ENCODE measurements around the gene STK36.

STK36 gene, protein sequence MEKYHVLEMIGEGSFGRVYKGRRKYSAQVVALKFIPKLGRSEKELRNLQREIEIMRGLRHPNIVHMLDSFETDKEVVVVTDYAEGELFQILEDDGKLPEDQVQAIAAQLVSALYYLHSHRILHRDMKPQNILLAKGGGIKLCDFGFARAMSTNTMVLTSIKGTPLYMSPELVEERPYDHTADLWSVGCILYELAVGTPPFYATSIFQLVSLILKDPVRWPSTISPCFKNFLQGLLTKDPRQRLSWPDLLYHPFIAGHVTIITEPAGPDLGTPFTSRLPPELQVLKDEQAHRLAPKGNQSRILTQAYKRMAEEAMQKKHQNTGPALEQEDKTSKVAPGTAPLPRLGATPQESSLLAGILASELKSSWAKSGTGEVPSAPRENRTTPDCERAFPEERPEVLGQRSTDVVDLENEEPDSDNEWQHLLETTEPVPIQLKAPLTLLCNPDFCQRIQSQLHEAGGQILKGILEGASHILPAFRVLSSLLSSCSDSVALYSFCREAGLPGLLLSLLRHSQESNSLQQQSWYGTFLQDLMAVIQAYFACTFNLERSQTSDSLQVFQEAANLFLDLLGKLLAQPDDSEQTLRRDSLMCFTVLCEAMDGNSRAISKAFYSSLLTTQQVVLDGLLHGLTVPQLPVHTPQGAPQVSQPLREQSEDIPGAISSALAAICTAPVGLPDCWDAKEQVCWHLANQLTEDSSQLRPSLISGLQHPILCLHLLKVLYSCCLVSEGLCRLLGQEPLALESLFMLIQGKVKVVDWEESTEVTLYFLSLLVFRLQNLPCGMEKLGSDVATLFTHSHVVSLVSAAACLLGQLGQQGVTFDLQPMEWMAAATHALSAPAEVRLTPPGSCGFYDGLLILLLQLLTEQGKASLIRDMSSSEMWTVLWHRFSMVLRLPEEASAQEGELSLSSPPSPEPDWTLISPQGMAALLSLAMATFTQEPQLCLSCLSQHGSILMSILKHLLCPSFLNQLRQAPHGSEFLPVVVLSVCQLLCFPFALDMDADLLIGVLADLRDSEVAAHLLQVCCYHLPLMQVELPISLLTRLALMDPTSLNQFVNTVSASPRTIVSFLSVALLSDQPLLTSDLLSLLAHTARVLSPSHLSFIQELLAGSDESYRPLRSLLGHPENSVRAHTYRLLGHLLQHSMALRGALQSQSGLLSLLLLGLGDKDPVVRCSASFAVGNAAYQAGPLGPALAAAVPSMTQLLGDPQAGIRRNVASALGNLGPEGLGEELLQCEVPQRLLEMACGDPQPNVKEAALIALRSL (N-terminal part only)

DNA sequence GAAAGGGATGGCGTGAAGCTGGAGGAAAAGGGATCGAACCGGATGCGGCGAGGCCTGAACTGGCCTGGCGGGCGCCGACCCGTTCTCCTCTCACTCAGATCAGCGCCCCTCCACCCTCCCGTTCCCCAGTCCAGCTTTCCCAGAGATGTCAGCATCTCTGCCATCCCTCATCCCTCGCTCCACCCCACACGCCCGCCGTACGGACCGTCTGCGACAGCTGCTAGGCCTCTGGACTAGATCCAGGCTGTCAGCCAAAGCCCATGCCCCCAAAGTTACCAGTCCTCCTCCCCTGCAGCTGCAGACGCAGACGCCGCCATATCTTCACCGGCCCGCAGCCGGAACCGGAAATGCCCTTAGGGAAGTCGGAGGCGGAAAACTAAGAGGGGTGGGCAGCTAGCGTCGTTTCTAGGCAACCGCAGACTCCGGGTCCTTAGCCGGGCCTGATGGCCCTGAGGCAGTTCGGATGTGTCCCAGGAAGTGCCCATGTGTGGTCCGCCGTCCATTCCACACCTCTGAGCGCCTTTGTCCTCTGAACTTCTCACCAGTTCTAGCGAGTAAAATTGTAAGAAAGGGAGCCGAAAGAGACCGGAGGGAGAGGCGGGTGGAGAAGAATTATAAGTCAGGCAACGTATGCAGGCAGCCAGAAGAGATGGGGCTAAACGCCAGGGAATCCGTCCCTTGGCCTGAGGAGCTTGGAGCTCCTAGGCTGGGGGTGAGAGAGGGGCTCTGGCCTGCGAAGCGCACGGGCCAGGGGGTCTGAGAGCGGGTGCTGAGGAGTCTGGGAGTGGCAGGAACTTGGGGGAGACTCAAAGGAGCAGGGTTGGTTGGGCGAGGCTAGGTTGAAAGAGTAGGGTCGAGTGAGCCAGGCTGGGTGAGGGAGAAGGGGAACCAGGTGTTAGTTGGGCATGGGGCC lies at the start of gene STK36, which contains the start of gene RNF25:
Gene STK36, plus strand, starts transcription at position 433 of the 913 bp plus-strand sequence. CDS start 744 bp downstream, outside the sequence.
Gene RNF25, minus strand, starts transcription at position 349 of the 913 bp plus-strand sequence. Its CDS starts 32 bp downstream, at position 317.
- DNase-seq = peak; percentile 94

DNA sequence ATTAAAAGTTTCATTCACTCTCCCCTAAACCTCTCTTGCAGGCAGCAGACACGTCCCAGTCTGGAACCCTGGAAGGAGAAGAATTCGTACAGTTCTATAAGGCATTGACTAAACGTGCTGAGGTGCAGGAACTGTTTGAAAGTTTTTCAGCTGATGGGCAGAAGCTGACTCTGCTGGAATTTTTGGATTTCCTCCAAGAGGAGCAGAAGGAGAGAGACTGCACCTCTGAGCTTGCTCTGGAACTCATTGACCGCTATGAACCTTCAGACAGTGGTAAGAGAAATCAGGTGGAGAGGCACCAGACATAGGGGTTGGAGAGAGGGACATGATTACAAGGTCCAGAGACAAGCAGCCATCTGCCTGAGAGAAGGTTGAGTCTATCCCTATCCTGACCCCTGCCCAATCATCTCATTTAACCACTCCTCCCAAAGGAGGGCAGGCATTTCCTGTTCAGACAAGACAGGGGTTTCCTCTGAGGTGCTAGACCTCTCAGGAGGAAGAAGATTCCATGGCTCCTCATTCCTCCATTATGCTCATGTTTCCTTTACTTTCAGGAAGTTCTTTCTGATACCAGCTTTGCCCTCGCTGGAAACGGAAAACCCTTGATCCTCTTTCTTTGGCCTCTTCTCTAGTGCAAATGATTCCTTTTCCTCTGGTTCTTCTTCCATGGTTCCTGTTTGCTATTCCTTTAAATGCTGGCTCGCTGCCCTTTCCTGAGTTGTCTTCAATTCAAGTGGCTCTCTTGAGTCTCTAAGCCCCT lies 49.1 kb upstream of the STK36 start:
- no peak for DNase-seq

DNA sequence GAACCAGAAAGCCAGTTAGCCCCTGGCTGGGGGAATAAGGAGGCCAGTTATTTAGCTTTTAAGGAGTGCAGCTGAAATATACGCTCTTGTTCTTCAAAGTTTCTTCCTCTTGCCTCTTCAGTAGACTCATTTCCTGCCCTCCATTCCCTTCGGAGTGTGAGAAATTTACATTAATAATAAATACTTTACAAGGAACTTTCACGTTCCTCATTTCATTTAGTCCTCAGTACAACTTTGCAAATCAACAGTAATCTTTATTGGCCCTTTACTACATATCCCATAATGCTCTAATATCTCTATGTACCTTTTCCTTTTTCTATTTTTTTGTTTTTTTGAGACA lies 48.5 kb upstream of the STK36 start:
- DNase-seq = no peak

DNA sequence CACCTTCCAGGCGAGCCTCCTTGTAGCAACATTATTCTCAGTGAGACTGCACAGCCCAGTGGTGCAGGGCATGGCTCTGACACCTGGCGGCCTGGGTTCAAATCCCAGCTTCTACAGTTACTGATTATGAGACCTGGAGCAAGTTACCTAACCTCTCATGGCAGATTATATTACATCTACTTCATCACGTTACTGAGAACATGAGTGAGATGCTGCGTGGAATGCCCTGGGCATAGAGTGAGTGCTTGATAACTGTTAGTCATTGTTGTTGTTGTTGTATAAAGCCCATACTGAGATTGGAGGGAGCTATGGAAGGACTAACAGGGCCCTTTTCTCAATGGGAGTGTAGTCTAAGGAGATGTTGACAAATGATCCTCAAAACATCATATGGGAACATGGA lies 45.5 kb upstream of the STK36 start:
- DNase-seq = no peak

DNA sequence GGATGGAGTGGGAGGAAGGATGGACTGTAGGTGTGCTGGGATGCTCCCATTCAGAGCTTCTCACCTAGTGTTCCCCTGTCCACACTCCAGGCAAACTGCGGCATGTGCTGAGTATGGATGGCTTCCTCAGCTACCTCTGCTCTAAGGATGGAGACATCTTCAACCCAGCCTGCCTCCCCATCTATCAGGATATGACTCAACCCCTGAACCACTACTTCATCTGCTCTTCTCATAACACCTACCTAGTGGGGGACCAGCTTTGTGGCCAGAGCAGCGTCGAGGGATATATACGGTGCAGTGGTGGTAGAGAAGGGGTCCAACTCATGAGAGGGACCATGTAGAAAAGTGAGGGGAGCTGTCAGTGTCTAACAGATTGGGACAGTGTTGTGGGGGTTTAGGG lies 43.9 kb upstream of the STK36 start:
- no peak for DNase-seq

DNA sequence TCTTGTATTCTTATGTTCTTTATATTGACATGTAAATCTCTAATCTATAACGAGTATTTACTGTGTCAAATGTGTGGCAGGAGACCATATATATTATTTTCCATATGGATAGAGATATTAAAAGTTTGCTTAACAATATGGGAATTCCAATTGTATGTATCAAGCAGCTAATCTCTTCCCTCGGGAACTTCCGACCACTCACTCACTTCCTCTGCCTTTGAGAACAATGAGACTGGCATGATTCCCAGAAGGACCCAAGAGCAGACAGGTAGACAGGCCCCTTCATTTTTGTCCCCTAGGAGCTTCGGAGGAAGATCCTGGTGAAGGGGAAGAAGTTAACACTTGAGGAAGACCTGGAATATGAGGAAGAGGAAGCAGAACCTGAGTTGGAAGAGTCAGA lies 40.0 kb upstream of the STK36 start:
- DNase-seq = no peak

DNA sequence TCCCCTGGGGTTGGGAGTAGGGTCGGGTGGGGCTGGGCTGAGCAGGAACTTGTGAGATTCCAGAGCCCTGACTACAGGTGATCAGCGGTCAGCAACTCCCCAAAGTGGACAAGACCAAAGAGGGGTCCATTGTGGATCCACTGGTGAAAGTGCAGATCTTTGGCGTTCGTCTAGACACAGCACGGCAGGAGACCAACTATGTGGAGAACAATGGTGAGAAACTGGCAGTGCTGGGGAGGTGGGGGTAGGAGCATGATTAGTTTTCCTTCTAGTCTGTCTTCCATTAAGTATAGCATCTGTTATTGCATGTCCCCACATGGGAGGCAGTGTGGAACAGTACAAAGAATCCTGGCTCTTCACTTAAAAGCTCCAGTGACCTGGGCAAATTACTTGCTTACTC lies 36.2 kb upstream of the STK36 start:
- no peak for DNase-seq

DNA sequence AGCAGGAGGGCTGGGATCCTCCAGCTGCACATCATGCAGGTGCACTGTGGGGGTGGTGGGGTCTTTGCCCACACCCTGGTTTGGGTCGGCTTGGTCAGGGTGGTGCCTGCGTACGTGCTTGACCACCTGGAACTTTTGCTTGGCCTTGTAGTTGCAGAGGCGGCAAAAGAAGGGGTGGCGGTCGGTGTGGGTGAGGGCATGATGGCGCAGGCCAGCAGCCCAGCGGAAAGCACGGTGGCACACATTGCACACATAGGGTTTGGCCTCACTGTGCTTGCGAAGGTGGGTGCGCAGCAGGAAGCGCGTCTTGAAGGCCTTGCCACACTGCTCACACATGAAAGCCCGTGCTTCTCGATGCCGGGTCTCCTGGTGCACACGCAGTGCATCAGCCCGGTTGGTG lies 33.5 kb upstream of the STK36 start:
- no peak for DNase-seq

DNA sequence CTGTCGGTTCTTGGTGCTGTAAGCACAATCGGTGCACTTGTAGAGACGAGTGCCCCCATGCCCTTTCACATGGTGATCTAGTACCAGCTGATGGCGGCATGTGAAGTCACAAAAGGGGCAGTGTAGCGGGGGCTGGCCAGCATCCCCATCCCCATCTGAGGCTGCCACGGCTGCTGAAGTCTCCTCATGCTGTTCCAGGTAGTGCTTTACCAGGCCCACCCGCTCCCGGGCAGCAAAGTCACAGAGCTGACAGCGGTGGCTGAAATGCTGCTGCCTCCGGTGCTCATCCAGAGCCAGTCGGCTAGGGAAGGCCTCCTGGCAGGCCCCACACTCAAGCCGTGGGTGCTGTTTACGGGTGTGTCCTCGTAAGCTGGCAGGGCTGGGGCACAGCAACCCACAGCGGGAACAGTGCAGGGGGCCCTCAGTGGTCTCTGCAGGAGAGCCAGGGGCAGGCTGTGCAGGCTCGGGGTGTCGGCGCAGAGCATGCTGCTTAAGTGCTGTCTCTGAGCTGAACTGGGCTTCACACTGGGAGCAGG lies 29.7 kb upstream of the STK36 start:
- DNase-seq = no peak

DNA sequence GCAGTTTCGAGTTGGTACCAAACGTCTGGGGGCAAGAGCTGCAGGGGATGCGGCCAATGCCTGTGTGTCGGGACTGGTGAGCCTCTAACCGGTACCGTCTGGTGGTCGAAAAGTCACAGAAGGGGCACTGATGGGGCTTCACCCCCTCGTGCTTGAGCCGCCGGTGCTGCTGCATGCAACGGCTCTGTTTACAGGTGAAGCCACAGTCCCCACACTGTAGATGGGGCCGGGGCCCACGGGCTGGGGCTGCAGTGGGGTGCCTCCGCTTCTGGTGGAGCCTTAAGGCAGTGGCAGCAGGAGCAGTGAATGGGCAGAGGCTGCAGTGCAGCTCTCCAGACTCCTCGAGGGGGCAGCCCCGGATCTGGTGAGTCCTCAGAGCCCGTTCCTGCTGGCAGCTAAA lies 29.1 kb upstream of the STK36 start:
- no peak for DNase-seq

DNA sequence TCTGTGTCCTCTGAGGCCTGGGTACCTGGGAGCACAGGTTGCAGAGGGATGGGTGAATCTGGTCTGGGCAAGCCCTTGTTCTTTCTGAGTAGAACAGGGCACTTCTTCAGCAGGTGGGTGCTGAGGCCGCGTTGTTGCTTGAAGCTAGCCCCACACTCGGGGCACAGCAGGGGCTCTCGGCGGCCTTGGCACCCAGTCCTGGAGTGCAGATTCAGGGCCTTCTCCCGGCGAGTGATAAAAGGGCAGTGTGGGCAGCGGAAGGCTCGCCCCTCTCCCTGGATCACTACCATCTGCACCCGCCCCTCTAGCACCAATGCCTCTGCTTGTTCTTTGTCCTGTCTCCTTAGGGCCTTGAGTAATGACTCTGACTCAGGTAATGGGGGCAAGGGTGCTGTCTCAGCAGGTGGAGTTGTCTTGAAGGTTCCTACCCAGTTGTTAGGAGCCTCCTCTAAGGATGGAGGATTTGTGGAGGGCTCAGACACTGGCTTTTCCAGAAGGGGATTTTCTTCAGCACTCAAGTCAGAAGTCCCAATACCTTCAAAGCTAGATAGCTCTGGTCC lies 28.1 kb upstream of the STK36 start:
- DNase-seq = no peak

DNA sequence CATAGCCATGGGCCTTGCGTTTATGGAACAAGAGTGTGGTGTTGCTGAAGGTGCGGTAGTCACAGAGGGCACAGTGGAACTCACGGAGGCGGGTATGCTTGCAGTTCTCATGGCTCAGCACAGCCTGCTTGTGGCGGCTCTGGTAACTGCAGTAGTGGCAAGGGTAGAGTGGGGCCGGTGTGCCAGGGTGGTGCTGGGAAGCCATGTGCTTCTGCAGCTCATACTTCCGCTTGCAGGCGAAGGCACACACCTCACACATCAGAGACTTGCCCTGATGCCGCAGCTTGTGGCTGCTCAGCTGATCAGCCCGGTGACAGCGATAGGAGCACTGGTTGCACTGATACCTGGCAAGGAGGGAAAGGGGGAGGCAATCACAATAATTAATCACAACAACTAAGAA lies 27.2 kb upstream of the STK36 start:
- no peak for DNase-seq

DNA sequence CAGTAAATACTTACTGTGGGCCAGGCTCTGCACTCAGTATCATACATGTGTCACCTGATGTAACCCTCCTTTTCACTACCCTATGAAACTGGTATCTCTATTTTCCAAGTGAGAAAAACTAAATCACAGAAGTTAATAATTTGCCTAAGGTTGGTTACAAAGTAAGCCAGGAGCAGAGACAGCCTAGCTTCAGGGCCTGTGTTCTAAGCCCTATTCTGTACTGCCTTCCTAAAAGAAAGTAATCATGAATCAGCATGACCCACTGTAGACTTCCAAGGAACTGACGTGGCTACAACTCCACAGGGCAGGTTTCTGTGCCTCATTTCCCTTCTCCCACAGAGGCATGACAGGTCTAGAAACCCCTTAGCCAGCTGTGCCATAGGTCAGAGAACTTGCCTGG lies 26.8 kb upstream of the STK36 start:
- no peak for DNase-seq

DNA sequence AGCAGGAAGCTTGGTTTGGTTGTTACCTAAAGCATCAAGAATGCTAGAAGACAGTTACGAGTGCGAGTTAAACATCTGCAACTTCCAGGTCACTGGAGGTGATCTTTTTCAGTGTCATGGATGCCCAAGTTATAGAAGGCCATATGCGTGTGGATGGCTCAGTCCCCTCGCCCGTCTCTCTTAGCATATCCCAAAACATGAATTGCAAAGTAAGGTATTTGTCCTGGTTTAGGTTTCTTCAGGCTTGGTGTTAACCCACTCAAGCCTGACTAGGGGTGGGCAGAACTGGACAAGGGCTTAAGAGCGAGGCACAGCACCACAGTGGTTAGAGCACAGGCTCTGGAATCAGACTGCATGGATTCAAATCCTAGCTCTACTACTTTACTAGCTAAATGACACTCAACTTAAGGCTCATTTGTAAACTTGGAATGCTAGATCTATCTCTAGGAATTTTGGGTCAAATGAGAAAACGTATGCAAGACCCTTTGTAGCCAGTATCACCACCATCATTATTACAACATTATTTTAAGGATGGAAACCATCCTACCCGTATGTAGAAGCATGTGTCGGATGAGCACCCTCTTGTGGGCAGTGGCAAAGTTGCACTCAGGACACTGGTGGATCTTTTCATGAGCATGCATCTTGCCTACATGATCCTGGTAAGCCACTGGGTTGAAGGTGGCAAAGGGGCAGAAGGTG lies 23.6 kb upstream of the STK36 start:
- DNase-seq = peak; percentile 82

DNA sequence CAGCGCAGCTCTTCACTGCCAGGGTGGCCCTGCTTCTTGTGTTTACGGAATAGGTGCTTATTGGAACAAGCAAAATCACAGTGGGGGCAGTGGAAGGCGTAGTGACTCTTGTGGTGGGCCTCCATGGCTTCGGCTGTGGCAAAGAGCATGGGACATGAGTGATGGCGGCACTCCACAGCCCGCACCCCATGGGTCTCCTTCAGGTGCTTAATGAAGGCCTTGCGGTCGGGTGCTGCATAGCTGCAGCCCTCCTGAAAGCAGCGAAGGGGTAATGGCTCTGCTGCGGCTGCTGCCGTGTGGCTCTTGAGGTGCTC lies 23.1 kb upstream of the STK36 start:
- DNase-seq = no peak

DNA sequence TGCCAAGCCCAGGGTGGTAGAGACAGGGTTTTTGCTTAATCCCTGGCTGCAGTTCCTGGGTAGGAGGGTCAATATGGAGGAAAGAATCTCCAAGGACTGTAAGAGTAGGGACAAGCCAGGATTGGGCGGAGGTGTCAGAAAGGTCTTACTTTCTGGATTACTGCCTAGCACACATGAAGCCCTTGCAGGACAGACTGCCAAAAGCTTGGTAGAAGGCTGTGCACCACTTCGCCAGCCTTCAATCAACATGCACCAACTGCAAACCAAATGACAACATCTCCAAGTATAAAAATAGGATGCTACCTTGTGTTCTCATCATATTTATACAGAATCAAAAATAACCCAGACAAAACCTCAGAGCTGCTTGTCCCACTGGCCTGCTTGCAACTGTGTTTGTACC lies 16.1 kb upstream of the STK36 start:
- DNase-seq = no peak

DNA sequence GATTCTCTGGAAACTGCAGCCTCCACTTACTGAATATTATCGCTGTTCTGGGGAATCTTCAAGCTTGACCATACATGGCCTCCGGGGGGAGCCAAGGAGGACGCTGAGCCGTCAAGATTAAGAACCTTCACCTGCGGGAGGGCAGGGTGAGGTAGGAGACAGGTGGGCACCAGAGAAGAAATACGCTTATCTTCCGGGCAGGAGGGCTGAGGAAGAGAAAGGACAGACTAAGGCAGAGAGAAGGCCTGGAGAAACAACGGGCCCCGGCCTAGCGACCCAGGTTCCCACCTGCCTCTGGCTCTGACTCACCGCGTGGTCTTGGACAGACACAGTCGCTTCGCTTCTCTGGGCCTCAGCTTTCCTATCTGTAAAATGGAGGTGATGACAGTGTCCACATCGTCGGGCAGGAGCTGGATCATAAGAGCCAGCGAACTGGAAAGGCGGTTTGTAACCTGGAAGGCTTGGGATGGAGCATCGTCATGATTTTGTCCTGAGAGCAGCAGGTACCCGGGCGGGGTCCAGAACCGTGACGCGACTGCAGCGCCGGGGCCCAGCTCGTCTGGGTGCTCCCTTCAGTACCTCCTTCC lies 13.1 kb upstream of the STK36 start:
- DNase-seq = peak; percentile 83

DNA sequence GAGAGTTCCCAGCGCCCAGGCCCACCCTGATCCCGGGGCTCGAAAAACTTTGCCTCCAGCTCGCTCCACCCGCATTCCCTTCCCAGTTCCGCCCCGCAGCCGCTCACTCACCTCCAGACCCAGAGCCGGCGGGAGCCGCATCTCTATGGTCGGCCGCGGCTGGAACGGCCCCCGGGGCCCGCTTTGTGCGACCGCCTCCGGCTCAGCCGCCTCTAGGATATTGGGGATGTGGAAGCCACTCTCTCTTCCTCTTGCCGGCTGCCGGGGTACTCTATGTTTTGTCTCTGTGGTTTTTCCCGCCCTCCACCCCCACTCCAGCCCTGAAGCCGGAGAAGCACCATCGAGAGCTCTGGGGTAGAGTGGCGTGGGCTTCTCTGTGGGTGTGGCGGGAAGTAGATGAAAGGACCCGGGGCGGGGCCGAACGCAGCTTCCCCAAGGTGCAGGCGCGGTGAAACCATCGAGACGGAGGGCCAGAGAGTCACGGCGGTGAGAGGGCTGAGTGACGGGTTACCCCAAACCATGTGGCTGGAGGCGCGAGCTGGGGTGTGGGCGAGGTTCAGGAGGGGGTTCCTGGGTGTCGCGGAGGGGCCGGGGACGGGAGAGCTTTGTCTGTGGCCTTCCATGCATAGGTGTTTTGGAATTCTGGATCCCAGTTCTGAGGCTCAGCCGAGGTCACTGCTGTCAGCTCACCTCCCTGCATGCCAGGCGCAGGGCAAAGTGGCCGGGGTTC lies 12.5 kb upstream of the STK36 start, which contains the start of the genes BCS1L and ZNF142:
Gene BCS1L, plus strand, starts transcription at position 426 of the 730 bp plus-strand sequence. CDS start 1,305 bp downstream, outside the sequence.
Gene ZNF142, minus strand, starts transcription at position 366 of the 730 bp plus-strand sequence. CDS start 3,194 bp downstream, outside the sequence.
- peak; percentile 98 for DNase-seq

DNA sequence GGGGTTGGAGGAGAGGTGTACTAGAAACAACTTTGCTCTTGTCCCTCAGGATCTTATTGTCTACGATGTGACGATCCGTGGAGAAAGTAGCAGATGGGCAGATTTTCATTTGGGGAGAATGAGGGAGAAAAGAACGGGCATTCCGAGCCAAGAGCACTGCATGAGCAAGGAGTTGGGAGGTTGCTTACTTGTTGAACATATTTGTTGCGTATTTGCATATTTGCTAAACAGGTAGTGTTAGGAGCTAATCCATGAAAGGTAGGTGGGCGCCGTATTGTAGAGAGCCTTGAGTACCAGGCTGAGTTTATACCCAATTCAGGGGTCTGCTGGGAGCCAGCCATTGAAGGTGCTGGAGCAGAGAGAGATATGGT lies 11.9 kb upstream of the STK36 start:
- no peak for DNase-seq

Data from hematopoietic multipotent progenitor cell treated with erythropoietin and hydrocortisone succinate and interleukin-3 and kit ligand, for 6 days (in vitro differentiated cells).